K562 treated with DMSO at 1 percent for 24 hours (cell line): ENCODE results near the gene LIMCH1. TPM values are rescaled to one million over a fixed set of nuclear protein-coding genes. Genes with fewer than 3 reads are reported as not detected.

Experiments
- total RNA-seq: library from RNA; unstranded; fragments of 300-600 nt; gene quantifications from 2 replicates; pipeline ENCODE4 v1.2.3, GENCODE V29; 2022; ENCODE audit warnings: low read depth; ENCODE audit not compliant: insufficient read depth

LIMCH1 gene, protein sequence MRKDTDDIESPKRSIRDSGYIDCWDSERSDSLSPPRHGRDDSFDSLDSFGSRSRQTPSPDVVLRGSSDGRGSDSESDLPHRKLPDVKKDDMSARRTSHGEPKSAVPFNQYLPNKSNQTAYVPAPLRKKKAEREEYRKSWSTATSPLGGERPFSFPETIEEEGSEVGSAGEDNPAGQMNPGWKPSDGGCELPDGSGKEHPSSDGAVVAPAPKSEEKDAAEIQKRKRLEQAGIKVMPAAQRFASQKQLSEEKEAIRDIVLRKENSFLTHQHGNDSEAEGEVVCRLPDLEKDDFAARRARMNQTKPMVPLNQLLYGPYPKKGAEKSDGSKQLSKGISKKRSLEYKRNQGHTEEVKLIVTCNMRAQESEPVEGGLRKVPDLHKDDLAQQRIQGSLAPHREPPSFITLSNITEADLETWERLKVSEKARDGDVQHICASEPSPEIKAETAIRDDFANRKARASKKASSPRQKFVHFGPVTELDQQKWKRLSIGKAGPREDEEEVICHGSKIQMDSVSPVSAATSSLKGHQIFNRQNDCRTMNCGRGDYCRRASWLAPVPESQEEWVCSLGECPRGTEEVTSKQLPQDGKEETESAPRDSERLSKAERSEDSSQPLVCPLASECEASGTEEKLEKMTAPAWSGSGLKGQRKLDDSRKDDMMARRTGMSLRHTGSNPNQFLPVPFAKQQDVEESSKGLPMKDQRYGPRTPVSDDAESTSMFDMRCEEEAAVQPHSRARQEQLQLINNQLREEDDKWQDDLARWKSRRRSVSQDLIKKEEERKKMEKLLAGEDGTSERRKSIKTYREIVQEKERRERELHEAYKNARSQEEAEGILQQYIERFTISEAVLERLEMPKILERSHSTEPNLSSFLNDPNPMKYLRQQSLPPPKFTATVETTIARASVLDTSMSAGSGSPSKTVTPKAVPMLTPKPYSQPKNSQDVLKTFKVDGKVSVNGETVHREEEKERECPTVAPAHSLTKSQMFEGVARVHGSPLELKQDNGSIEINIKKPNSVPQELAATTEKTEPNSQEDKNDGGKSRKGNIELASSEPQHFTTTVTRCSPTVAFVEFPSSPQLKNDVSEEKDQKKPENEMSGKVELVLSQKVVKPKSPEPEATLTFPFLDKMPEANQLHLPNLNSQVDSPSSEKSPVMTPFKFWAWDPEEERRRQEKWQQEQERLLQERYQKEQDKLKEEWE (N-terminal part only)
- not detected in 2 replicates for total RNA-seq

DNA sequence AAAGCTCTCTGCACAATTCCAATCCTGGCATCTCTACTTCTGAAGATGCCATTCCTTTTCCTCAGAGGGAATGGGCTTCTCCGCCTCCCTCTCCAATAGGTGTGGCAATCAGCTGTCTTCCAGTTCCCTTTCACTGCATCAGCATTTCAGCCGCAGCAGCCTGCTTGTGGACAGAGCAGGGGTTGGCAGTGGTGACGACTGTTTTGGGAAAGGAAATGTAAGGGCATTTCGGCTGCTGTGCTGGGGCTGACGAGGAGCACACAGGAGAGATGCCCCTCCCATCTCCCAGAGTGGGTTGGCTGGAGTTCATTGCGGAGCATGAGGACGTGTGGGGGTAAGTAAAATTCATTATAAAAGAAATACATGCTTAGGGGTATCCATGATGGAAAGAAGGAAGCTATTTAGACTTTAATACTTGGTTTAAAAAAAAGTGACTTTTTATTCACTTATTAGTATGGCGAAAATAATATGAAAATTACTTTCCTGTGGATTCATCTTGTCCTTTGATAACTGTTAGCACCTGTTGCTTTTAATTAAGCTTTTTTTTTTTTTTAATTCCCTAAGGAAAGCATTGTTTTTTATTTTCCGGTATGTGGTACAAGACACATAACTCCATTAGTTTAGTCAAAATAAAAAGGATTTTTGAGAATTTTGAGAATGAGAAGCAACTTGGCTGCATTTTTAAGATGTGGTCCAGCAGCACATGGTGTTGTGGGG lies at the start of gene LIMCH1:
LIMCH1 (plus strand) TSS at position 141 of the 717 bp plus-strand sequence. CDS start 67,839 bp downstream, outside the sequence.

DNA sequence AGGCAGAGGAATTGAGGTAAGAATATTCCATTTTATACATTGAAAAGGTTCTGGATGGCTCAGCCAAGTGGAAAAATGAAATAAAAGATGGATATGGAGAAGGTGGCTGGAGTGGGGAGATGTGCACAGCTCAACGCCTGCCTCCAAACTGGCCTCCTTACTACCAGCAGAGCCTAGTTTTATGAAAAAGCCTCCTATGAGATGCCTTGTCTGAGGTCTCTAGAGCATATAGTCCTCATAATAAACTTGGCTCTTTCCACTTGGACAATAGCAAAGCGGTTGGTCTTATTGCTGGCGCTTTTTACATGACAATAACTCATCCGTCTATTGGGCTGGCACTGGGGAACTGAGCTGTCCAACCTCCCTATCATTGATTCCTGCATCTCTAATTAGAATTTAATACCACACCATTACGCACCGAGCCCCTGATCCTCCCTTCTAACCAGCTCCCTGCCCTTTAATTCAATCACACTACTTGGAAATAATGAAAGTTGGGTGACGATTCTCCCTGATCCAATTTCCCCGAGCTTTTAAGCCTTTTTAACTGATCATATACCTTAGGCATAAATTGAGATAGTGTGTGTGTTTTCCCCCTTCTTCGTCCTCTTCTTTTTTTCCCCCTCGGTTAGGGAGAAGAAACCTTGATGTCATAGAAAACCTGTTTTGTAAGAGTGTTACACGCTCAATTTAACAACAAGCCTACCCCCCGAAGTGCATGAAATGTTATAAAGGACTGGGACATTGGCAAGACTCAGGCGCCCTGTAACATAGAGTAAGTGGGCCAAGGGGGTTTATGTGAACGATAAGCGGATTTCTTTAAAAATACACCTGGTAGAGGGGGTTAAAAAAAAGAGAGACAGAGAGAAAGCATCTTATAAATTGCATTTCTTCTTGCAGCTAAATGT lies 210.9 kb downstream of the LIMCH1 start, which contains the start of gene PHOX2B:
PHOX2B (minus strand) TSS at position 155 of the 905 bp plus-strand sequence; CDS start at position 40, 115 bp downstream.

Other genes starting within 250 kb of the LIMCH1 start
- gene PHOX2B, start 210.6 kb downstream of the LIMCH1 start, total RNA-seq, result not detected in 2 replicates